IMR-90 (cell line): ENCODE results near the gene FBXO15. TPM values are rescaled to one million over a fixed set of nuclear protein-coding genes. Genes with fewer than 3 reads are reported as not detected.

ENCODE experiments used
- ATAC-seq: fragments of 200-7000 bp; cut with Tn5 transposase; 2 replicates; pipeline ENCODE4 v1.9.1; 2020; ENCODE audit warnings: low read depth, mild to moderate bottlenecking, moderate library complexity
- BruUV-seq: library from RNA; stranded (reverse); fragments of 400-500 nt; replicated peaks from 2 replicates; lab custom pipeline; 2021; lab: Mats Ljungman, UMichigan
- CTCF ChIA-PET: fragments of 300-600 bp; formaldehyde crosslinking; extraction: SDS; loops from one replicate; lab custom pipeline; 2021; ENCODE audit warnings: antibody characterized with exemption; lab: Yijun Ruan, JAX
- POLR2A ChIA-PET: fragments of 300-600 bp; sonication (Branson Sonifier 250); formaldehyde crosslinking; loops from one replicate; lab custom pipeline; 2022; ENCODE audit warnings: antibody characterized with exemption; ENCODE audit not compliant: unreplicated experiment; lab: Charles Lee
- DNase-seq: peaks from one replicate; pipeline ENCODE4 v3.0.0; 2013
- H2AFZ ChIP-seq: replicated peaks from 2 replicates; pipeline ENCODE3; 2013; ENCODE audit warnings: low read length, mild to moderate bottlenecking; ENCODE audit not compliant: poor library complexity
- H2AK5ac ChIP-seq: 2 replicates; pipeline ENCODE4 v1.6.1; 2013; ENCODE audit warnings: low read depth, low read length, inconsistent platforms
- H2AK9ac ChIP-seq: replicated peaks from 2 replicates; pipeline ENCODE3; 2013; ENCODE audit warnings: mild to moderate bottlenecking, low read depth, low read length, moderate library complexity; ENCODE audit not compliant: poor library complexity
- H2BK120ac ChIP-seq: 2 replicates; pipeline ENCODE4 v1.6.1; 2013; ENCODE audit warnings: low read depth, low read length, inconsistent platforms
- H2BK15ac ChIP-seq: 3 replicates; pipeline ENCODE4 v1.6.1; 2013; ENCODE audit warnings: low read depth, low read length, inconsistent platforms
- H2BK20ac ChIP-seq: 2 replicates; pipeline ENCODE4 v1.6.1; 2013; ENCODE audit warnings: low read depth, mild to moderate bottlenecking, inconsistent platforms, low read length, moderate library complexity
- H2BK5ac ChIP-seq: 2 replicates; pipeline ENCODE4 v1.6.1; 2013; ENCODE audit warnings: mild to moderate bottlenecking, low read depth, low read length, inconsistent platforms; ENCODE audit not compliant: poor library complexity, severe bottlenecking
- H3K14ac ChIP-seq: replicated peaks from 2 replicates; pipeline ENCODE4 v1.6.1; 2013; ENCODE audit warnings: low read depth, low read length, inconsistent platforms
- H3K18ac ChIP-seq: 2 replicates; pipeline ENCODE4 v1.6.1; 2013; ENCODE audit warnings: low read depth, low read length, control low read depth
- H3K23ac ChIP-seq: 2 replicates; pipeline ENCODE4 v1.6.1; 2013; ENCODE audit warnings: low read depth, low read length, inconsistent platforms
- H3K27ac ChIP-seq: 2 replicates; pipeline ENCODE4 v1.5.1; 2013; ENCODE audit warnings: mild to moderate bottlenecking, control low read depth, low read length; ENCODE audit not compliant: insufficient read depth
- H3K27me3 ChIP-seq: 2 replicates; pipeline ENCODE4 v1.6.1; 2013; ENCODE audit warnings: low read length; ENCODE audit not compliant: control insufficient read depth, insufficient read depth
- H3K36me3 ChIP-seq: 2 replicates; pipeline ENCODE4 v1.6.1; 2013; ENCODE audit warnings: low read length, mixed read lengths; ENCODE audit not compliant: control insufficient read depth, insufficient read depth
- H3K4ac ChIP-seq: 2 replicates; pipeline ENCODE4 v1.6.1; 2013; ENCODE audit warnings: low read depth, low read length, inconsistent platforms
- H3K4me1 ChIP-seq: 2 replicates; pipeline ENCODE4 v1.6.1; 2013; ENCODE audit warnings: low read length, mixed read lengths; ENCODE audit not compliant: control insufficient read depth, insufficient read depth
- H3K4me2 ChIP-seq: 2 replicates; pipeline ENCODE4 v1.6.1; 2013; ENCODE audit warnings: low read depth, mild to moderate bottlenecking, control low read depth, low read length, moderate library complexity
- H3K4me3 ChIP-seq: 2 replicates; pipeline ENCODE4 v1.5.1; 2013; ENCODE audit warnings: low read depth, mild to moderate bottlenecking, control low read depth, low read length, moderate library complexity; ENCODE audit not compliant: insufficient read depth
- H3K56ac ChIP-seq: 2 replicates; pipeline ENCODE4 v1.6.1; 2013; ENCODE audit warnings: low read length, inconsistent platforms; ENCODE audit not compliant: insufficient read depth; ENCODE audit errors: extremely low read depth
- H3K79me1 ChIP-seq, 2 experiments: 2 replicates each; pipeline ENCODE4 v1.6.1; 2013; ENCODE audit warnings: low read length in 2 of 2, inconsistent platforms in 1 of 2, low read depth in 1 of 2
- H3K9ac ChIP-seq: 2 replicates; pipeline ENCODE4 v1.6.1; 2013; ENCODE audit warnings: low read depth, low read length, control low read depth
- H3K9me1 ChIP-seq: 2 replicates; pipeline ENCODE4 v1.6.1; 2013; ENCODE audit warnings: low read length, inconsistent platforms; ENCODE audit not compliant: insufficient read depth
- H3K9me3 ChIP-seq: 2 replicates; pipeline ENCODE4 v1.6.1; 2013; ENCODE audit warnings: low read length; ENCODE audit not compliant: control insufficient read depth, insufficient read depth
- H4K20me1 ChIP-seq: 2 replicates; pipeline ENCODE4 v1.6.1; 2013; ENCODE audit warnings: low read length, inconsistent platforms; ENCODE audit not compliant: insufficient read depth
- H4K5ac ChIP-seq: 2 replicates; pipeline ENCODE4 v1.6.1; 2013; ENCODE audit warnings: mild to moderate bottlenecking, low read depth, low read length, control low read depth
- H4K8ac ChIP-seq, 2 experiments: 2 replicates each; pipeline ENCODE4 v1.6.1; 2013; ENCODE audit warnings: low read depth in 2 of 2, low read length in 2 of 2, control low read depth in 1 of 2, inconsistent platforms in 1 of 2
- H4K91ac ChIP-seq: 2 replicates; pipeline ENCODE4 v1.6.1; 2013; ENCODE audit warnings: low read depth, low read length, inconsistent platforms; ENCODE audit not compliant: insufficient read depth
- ELK1 ChIP-seq: fragments of 150-350 bp; IDR thresholded peaks from 2 replicates; pipeline ENCODE4 v1.6.1; 2016; ENCODE audit warnings: low read depth, mild to moderate bottlenecking, low read length, moderate library complexity, borderline replicate concordance
- MAFK ChIP-seq: IDR thresholded peaks from 2 replicates; pipeline ENCODE4 v1.6.1; 2012; ENCODE audit warnings: low read depth, low read length, improper control_type of control experiment
- NFE2L2 ChIP-seq: fragments of 150-350 bp; IDR thresholded peaks from 2 replicates; pipeline ENCODE4 v1.6.1; 2016; ENCODE audit warnings: low read depth, mild to moderate bottlenecking, low read length
- POLR2A ChIP-seq: IDR thresholded peaks from 2 replicates; pipeline ENCODE4 v1.6.1; 2012; ENCODE audit warnings: mild to moderate bottlenecking, low read depth, low read length
- RAD21 ChIP-seq: IDR thresholded peaks from 2 replicates; pipeline ENCODE4 v1.6.1; 2012; ENCODE audit warnings: low read length, improper control_type of control experiment
- RCOR1 ChIP-seq: IDR thresholded peaks from 2 replicates; pipeline ENCODE4 v1.6.1; 2012; ENCODE audit warnings: mild to moderate bottlenecking, low read length, improper control_type of control experiment; ENCODE audit not compliant: insufficient replicate concordance
- RFX5 ChIP-seq: IDR thresholded peaks from 2 replicates; pipeline ENCODE4 v1.8.0; 2012; ENCODE audit warnings: low read depth, mild to moderate bottlenecking, low read length, moderate library complexity
- SMC3 ChIP-seq: fragments of 150-350 bp; IDR thresholded peaks from 2 replicates; pipeline ENCODE4 v1.6.1; 2016; ENCODE audit warnings: low read depth, mild to moderate bottlenecking, antibody characterized with exemption, low read length, moderate library complexity
- WGBS, 2 experiments: methylation state at CpG; one replicate each; pipeline versions ENCODE4 v1.1.5 to v1.1.7; 2013; ENCODE audit warnings: missing lambda C conversion rate in 2 of 2; ENCODE audit not compliant: insufficient read length in 1 of 2; ENCODE audit errors: extremely low coverage in 2 of 2; 5-methylcytosine and 5-hydroxymethylcytosine counted together
- dilution Hi-C: fragments of 300-500 bp; cut with HindIII; formaldehyde crosslinking; loops from one replicate; pipeline ENCODE4 v1.14.3; 2018; ENCODE audit warnings: low sequenced_read_pairs; ENCODE audit not compliant: unreplicated experiment
- in situ Hi-C: fragments of 300-500 bp; cut with MboI; formaldehyde crosslinking; loops from 3 replicates; pipeline ENCODE4 v1.14.3; 2019; ENCODE audit warnings: low sequenced_read_pairs, inconsistent platforms, mixed read lengths
- intact Hi-C: fragments of 100-400 bp; cut with micrococcal nuclease; formaldehyde crosslinking; loops from 2 replicates; pipeline ENCODE4 v1.10.0; 2022
- polyA plus RNA-seq, 3 experiments: library from polyadenylated mRNA; depleted of rRNA; stranded (reverse); fragments of >200 nt; gene quantifications; 2 replicates each; pipeline ENCODE4 v1.2.3, GENCODE V29; 2012; ENCODE audit warnings: low replicate concordance in 1 of 3
- total RNA-seq: library from RNA; depleted of rRNA; stranded (reverse); fragments of >200 nt; gene quantifications from 2 replicates; pipeline ENCODE4 v1.2.3, GENCODE V29; 2012

The FBXO15 gene
- total and polyA plus RNA-seq, 2 of the 4 experiments (the other 2 are of a cell fraction), result 0.90 to 2.0 TPM

- in situ Hi-C loops, result no loop called here
- Histone ChIP-seq H3K27ac (no peak overlapping the region), H2AK5ac (no peak overlapping the region), H3K27me3 (peaks cover 36% of the 10 kb centered on the region), H3K4me3 (no peak overlapping the region), H4K5ac (no peak overlapping the region), H3K4me1 (no peaks in the 10 kb centered on the region), H3K9me1 (no peaks in the 10 kb centered on the region), H3K79me1 (no peaks in the 10 kb centered on the region), H4K8ac (no peak overlapping the region), H2BK120ac (no peak overlapping the region), H3K56ac (no peak overlapping the region), H2AFZ (no peak overlapping the region), H3K9ac (no peak overlapping the region), H3K14ac (no peak overlapping the region), H3K4ac (no peak overlapping the region), H3K18ac (no peak overlapping the region), H2BK15ac (no peak overlapping the region), H4K91ac (no peak overlapping the region), H2AK9ac (no peak overlapping the region), H4K20me1 (no peaks in the 10 kb centered on the region), H2BK5ac (no peak overlapping the region), H2BK20ac (no peak overlapping the region), H3K9me3 (no peaks in the 10 kb centered on the region), H3K36me3 (no peaks in the 10 kb centered on the region), H3K4me2 (no peak overlapping the region), H3K23ac (no peak overlapping the region)
- intact Hi-C loops, result no loop called here
- no peak for ATAC-seq
- no TSS peak for BruUV-seq
- ChIA-PET POLR2A (no interaction called here), CTCF (interaction anchor here (1.1 kb wide), 1 partner anchor 31 kb away, joined by 3 read pairs; no protein-coding TSS in a partner anchor)
- dilution Hi-C loops, result no loop called here
- 67% methylated on average over 2 of the region's 11 CpGs; no CpG with 5 or more reads in 1 of the 2 experiments for WGBS, 2 experiments
- TF ChIP-seq SMC3, result no peak
- no peak for TF ChIP-seq MAFK
- no peak for TF ChIP-seq NFE2L2
- no peak for TF ChIP-seq RCOR1
- no peak for TF ChIP-seq POLR2A
- TF ChIP-seq ELK1, result no peak
- no peak for TF ChIP-seq RFX5
- TF ChIP-seq RAD21, result no peak
- no peak for DNase-seq
Measured at GRCh38 chr18:74173434-74173750, 25.8 kb upstream of the FBXO15 start.
